GM21576 (cell line): ENCODE data around the gene NSD2.
"Not testable (repeated sequence)": the region's sequence is repeated elsewhere in the genome, so short reads cannot be mapped to it uniquely, and the experiment has no call there.

Source experiments
- ATAC-seq: cut with Tn5 transposase; IDR thresholded peaks from one replicate; pipeline ENCODE4 v1.9.1; 2021; ENCODE audit warnings: mild to moderate bottlenecking, moderate library complexity; ENCODE audit not compliant: unreplicated experiment

Gene NSD2

GRCh38 chr4:2031161-2031560 lies 160.0 kb downstream of the NSD2 start:
- ATAC-seq, result not testable (repeated sequence)
